Adipocyte (in vitro differentiated cells): ENCODE results near the gene GOLGA8J.
"Not testable (repeated sequence)": the region's sequence is repeated elsewhere in the genome, so short reads cannot be mapped to it uniquely, and the experiment has no call there.

ENCODE experiments used
- DNase-seq: peaks from one replicate; pipeline ENCODE4 v3.0.0-alpha.2; 2015; ENCODE audit warnings: low read depth
- H3K27me3 ChIP-seq: replicated peaks from 2 replicates; pipeline ENCODE4 v1.7.0; 2013; ENCODE audit warnings: mild to moderate bottlenecking, low read length, moderate library complexity; ENCODE audit not compliant: control insufficient read depth, insufficient read depth
- H3K36me3 ChIP-seq: 2 replicates; pipeline ENCODE4 v1.7.0; 2013; ENCODE audit warnings: low read length, mild to moderate bottlenecking, moderate library complexity; ENCODE audit not compliant: control insufficient read depth, insufficient read depth, severe bottlenecking
- H3K4me1 ChIP-seq: 2 replicates; pipeline ENCODE4 v1.7.0; 2013; ENCODE audit warnings: mild to moderate bottlenecking, low read length, moderate library complexity; ENCODE audit not compliant: control insufficient read depth, insufficient read depth
- H3K4me3 ChIP-seq: 2 replicates; pipeline ENCODE4 v1.7.0; 2013; ENCODE audit warnings: mild to moderate bottlenecking, low read length, moderate library complexity
- H3K9ac ChIP-seq: 2 replicates; pipeline ENCODE4 v1.7.0; 2013; ENCODE audit warnings: mild to moderate bottlenecking, low read length, moderate library complexity
- H3K9me3 ChIP-seq: 2 replicates; pipeline ENCODE4 v1.7.0; 2013; ENCODE audit warnings: mild to moderate bottlenecking, low read length, moderate library complexity; ENCODE audit not compliant: control insufficient read depth

The GOLGA8J gene, protein sequence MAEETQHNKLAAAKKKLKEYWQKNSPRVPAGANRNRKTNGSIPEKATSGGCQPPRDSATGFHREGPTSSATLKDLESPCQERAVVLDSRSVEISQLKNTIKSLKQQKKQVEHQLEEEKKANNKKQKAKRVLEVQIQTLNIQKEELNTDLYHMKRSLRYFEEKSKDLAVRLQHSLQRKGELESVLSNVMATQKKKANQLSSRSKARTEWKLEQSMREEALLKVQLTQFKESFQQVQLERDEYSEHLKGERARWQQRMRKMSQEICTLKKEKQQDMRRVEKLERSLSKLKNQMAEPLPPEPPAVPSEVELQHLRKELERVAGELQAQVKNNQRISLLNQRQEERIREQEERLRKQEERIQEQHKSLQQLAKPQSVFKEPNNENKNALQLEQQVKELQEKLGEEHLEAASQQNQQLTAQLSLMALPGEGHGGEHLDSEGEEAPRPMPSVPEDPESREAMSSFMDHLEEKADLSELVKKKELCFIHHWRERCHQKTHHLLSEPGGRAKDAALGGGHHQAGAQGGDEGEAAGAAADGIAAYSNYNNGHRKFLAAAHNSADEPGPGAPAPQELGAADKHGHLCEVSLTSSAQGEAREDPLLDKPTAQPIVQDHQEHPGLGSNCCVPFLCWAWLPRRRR

DNA sequence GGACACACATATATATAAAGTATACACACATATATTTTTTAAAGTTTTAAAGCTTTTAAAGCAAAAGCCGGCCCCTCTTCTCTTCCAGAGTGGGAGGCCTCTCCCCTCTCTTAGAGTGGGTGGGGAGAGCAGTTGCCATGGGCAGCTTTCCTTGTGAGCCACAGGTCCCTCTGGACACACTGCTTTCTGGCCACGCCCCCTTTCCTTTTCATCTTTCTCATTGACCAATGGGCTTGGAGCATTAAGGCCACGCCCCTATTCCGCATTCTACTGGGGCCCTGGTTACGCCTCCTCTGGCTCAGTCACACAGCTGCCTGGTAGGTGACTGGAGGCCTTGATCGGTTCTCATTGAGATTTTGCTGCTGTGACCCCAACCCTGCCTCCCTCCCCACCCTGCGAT lies at the start of gene GOLGA8J:
Gene GOLGA8J, plus strand, starts transcription at position 301 of the 400 bp plus-strand sequence. Its CDS starts 98 bp downstream, at position 399.
- H3K4me1 ChIP-seq, DNase-seq, H3K9ac ChIP-seq, H3K4me3 ChIP-seq, H3K9me3 ChIP-seq, H3K36me3 ChIP-seq, H3K27me3 ChIP-seq: not testable (repeated sequence)

- Histone ChIP-seq H3K9me3 (peaks cover 17% of the 10 kb centered on the region), H3K27me3 (peaks cover 30% of the 10 kb centered on the region), H3K4me1 (no peaks in the 10 kb centered on the region), H3K4me3 (no peak overlapping the region), H3K9ac (no peak overlapping the region), H3K36me3 (no peaks in the 10 kb centered on the region)
- no peak for DNase-seq
These were observed 49.5 kb upstream of the GOLGA8J start for GRCh38 chr15:30033211-30033610.

DNA sequence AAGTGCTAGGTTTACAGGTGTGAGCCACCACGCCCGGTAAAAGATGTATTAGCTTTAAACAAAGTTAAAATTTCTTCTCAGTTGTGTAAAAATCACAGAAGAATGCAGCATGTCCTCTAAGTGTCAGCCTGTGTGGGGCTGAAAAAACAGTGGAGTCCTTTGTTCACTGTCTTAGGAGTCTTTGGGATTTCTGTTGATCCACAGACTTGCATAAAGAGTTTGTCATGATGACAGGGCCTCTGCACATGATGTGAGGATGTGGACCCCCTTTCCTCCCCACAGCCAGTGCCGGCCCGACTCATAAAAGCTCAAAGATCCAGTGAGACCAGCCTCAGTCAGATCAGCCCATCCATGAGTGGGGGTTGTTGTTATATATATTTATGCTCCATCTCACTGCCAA lies 49.0 kb upstream of the GOLGA8J start:
- no peak for DNase-seq
- Histone ChIP-seq H3K4me1 (no peaks in the 10 kb centered on the region), H3K27me3 (peaks cover 30% of the 10 kb centered on the region), H3K36me3 (no peaks in the 10 kb centered on the region), H3K9ac (no peak overlapping the region), H3K4me3 (no peak overlapping the region), H3K9me3 (peaks cover 21% of the 10 kb centered on the region)

DNA sequence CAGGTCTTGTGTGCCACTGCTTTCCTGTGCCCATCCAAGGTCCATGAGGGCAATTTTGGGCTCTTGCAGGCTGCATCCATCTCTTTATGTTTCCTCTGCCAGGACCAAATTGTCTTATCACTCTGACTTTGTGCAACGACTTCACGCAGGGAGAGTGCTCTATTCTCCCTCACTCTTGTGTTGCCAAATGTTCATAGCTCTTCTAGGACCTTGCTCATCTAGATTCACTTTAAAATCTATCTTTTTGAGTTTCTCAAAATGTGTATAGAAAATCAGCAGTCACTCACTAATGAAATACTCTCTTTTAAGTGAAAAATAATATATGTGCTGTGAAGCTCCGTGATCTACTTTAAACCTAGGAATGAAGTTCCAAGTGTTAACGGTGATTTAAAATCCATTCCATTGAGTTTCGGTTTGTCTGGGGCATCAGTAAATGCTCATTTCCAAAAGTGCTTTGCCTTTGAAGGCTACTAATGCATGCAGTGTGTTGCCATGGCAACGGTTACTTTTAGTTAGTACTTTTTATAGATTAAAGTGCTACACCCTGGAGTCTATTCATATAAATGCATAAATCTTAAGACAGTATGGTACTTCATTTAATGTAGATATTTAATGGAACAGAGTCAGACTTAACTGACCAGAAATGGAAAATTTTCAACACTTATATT lies 46.6 kb upstream of the GOLGA8J start:
- peak; percentile 10 for DNase-seq
- Histone ChIP-seq H3K36me3 (no peaks in the 10 kb centered on the region), H3K27me3 (peaks cover 25% of the 10 kb centered on the region), H3K4me3 (no peak overlapping the region), H3K9ac (no peak overlapping the region), H3K9me3 (peaks cover 11% of the 10 kb centered on the region), H3K4me1 (no peaks in the 10 kb centered on the region)

DNA sequence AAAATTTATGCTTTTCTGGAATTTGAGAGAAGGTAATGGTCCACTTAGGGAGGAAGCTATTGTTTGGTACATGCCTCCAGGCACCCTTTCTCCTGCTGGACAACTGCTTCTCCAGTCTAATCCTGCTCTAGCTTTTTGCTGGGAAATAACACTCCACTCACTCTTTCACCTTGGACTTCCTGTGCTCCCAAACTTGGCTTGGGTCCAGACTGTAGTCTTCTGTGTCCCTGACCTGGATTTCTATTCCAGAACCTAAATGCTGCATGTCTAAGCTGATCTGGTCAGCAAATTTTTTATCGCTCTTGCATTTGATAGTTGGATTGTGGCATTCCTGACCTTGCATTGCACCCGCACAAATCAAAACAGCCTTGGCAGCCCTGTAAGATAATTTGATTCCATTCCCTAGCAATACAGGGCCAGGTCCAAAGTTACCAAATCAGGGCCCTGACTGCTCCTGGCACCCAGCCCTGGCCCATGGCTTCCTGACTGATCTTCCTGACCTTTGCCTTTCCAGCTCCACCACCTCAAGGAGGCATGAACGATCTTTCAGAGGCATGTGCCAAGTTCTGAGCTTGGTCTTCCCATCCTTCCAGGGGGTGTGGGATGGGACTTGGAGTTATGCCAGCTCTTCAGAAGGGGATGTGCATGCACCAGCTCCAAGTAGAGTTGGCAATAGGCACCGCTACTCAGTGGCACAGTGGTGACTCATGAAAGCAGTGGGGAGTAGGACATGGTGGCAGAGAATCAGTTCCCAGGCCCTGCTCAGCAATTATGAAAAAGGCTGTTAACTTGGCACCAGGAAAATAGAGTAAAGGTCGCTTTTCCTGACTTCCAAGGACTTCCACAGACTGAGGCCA lies 43.9 kb upstream of the GOLGA8J start:
- H3K4me3 ChIP-seq, result no peak overlapping the region
- no peak for DNase-seq
- H3K36me3 ChIP-seq, result no peaks in the 10 kb centered on the region
- H3K9me3 ChIP-seq, result peaks cover 11% of the 10 kb centered on the region
- no peak overlapping the region for H3K9ac ChIP-seq
- H3K4me1 ChIP-seq, result no peaks in the 10 kb centered on the region
- H3K27me3 ChIP-seq, result peaks cover 11% of the 10 kb centered on the region

- no peaks in the 10 kb centered on the region for H3K36me3 ChIP-seq
- H3K4me1 ChIP-seq, result no peaks in the 10 kb centered on the region
- no peak overlapping the region for H3K4me3 ChIP-seq
- peaks cover 11% of the 10 kb centered on the region for H3K27me3 ChIP-seq
- DNase-seq, result no peak
- peaks cover 11% of the 10 kb centered on the region for H3K9me3 ChIP-seq
- H3K9ac ChIP-seq, result no peak overlapping the region
These were observed 40.9 kb upstream of the GOLGA8J start for GRCh38 chr15:30041868-30042267.

DNA sequence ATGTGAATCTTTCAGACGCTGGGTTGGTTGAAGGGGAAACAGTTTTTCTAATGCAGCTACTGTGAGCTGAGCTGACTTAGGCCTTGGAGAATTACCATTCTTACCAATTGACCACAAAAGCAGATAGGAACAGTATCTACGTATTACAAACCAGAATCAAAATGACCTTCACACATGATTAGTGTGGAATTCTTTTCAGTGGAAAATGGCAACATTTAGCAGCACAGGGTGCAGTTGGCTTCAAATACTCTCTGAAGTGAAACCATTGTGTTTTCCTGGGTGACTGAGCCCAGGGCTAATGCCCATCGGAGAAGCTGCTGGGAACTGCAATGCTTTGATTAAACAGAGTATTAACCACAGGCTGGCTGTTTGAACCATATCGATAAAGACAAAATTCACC lies 40.2 kb upstream of the GOLGA8J start:
- no peak overlapping the region for H3K4me3 ChIP-seq
- DNase-seq, result no peak
- H3K27me3 ChIP-seq, result peaks cover 12% of the 10 kb centered on the region
- H3K4me1 ChIP-seq, result no peaks in the 10 kb centered on the region
- H3K9ac ChIP-seq, result no peak overlapping the region
- H3K9me3 ChIP-seq, result peaks cover 9% of the 10 kb centered on the region
- H3K36me3 ChIP-seq, result no peaks in the 10 kb centered on the region

- peak; percentile 61 for DNase-seq
- peaks cover 18% of the 10 kb centered on the region for H3K27me3 ChIP-seq
- H3K4me1 ChIP-seq, result no peaks in the 10 kb centered on the region
- no peak overlapping the region for H3K9ac ChIP-seq
- peaks cover 3% of the 10 kb centered on the region for H3K9me3 ChIP-seq
- no peaks in the 10 kb centered on the region for H3K36me3 ChIP-seq
- no peak overlapping the region for H3K4me3 ChIP-seq
These were observed 39.5 kb upstream of the GOLGA8J start for GRCh38 chr15:30043211-30043655.

- DNase-seq, result no peak
- H3K9ac ChIP-seq, result no peak overlapping the region
- H3K4me3 ChIP-seq, result no peak overlapping the region
- no peaks in the 10 kb centered on the region for H3K36me3 ChIP-seq
- H3K4me1 ChIP-seq, result no peaks in the 10 kb centered on the region
- peaks cover 18% of the 10 kb centered on the region for H3K27me3 ChIP-seq
- H3K9me3 ChIP-seq, result no peaks in the 10 kb centered on the region
These were observed 38.4 kb upstream of the GOLGA8J start for GRCh38 chr15:30044377-30044776.

DNA sequence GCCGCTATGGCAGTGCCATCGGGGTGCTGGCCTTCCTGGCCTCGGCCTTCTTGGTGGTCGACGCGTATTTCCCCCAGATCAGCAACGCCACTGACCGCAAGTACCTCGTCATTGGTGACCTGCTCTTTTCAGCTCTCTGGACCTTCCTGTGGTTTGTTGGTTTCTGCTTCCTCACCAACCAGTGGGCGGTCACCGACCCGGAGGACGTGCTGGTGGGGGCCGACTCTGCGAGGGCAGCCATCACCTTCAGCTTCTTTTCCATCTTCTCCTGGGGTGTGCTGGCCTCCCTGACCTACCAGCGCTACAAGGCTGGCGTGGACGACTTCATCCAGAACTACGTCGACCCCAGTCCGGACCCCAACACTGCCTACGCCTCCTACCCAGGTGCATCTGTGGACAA lies 37.9 kb upstream of the GOLGA8J start:
- not testable (repeated sequence) for DNase-seq, H3K36me3 ChIP-seq, H3K9ac ChIP-seq, H3K4me1 ChIP-seq, H3K9me3 ChIP-seq, H3K4me3 ChIP-seq
- H3K27me3 ChIP-seq, result peaks cover 18% of the 10 kb centered on the region
